Suprapubic skin (tissue), 3 donors: ENCODE measurements around the gene ZBTB14.

Experiments used
- EP300 ChIP-seq: sonication (generic); formaldehyde crosslinking; IDR thresholded peaks from one replicate; pipeline ENCODE4 v1.6.1; 2017; ENCODE audit warnings: antibody characterized with exemption
- TF ChIP-seq, protein P1 (sequence below), 2 donors: fragments of 200-600 bp in 1 of 2; fragments of 450-650 bp in 1 of 2; sonication (generic) in 1 of 2; IDR thresholded peaks; one replicate each; pipeline ENCODE4 v1.5.1; 2016 to 2019; ENCODE audit warnings: antibody characterized with exemption in 2 of 2, mild to moderate bottlenecking in 1 of 2, moderate library complexity in 1 of 2

DNA sequence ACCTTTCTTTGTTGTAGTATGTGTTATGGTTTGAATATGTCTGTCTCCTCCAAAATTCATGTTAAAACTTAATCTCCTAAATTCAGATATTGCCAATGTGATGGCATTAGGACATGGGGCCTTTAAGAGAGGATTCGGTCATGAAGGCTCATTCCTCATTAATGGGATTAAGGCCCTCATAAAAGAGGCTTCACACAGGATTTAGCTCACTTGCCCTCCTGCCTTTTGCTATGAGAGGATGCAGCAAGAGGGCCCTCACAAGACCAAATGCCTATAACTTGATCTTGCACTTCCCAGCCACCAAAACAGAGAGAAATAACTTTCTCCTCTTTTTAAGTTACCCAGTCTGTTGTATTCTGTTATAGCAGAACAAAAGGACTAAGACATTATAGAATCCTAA, 19.7 kb downstream of the ZBTB14 start:
- TF ChIP-seq, protein P1, sequence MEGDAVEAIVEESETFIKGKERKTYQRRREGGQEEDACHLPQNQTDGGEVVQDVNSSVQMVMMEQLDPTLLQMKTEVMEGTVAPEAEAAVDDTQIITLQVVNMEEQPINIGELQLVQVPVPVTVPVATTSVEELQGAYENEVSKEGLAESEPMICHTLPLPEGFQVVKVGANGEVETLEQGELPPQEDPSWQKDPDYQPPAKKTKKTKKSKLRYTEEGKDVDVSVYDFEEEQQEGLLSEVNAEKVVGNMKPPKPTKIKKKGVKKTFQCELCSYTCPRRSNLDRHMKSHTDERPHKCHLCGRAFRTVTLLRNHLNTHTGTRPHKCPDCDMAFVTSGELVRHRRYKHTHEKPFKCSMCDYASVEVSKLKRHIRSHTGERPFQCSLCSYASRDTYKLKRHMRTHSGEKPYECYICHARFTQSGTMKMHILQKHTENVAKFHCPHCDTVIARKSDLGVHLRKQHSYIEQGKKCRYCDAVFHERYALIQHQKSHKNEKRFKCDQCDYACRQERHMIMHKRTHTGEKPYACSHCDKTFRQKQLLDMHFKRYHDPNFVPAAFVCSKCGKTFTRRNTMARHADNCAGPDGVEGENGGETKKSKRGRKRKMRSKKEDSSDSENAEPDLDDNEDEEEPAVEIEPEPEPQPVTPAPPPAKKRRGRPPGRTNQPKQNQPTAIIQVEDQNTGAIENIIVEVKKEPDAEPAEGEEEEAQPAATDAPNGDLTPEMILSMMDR (IDR thresholded peaks at IDR 0.05), result no peak
- no peak for TF ChIP-seq EP300
